OCI-LY7 (cell line): Measurements from ENCODE around the gene CTNNA2.

Experiments used
- EZH2phosphoT487 ChIP-seq: fragments of 200-600 bp; sonication (generic); IDR thresholded peaks from 2 replicates; pipeline ENCODE4 v1.6.1; 2018; ENCODE audit warnings: low read depth, borderline replicate concordance, mild to moderate bottlenecking, mixed run types, antibody characterized with exemption, low read length, moderate library complexity, mixed read lengths
- TF ChIP-seq, protein P1 (sequence below): fragments of 200-600 bp; sonication (generic); conservative IDR thresholded peaks from 2 replicates; pipeline ENCODE4 v1.5.1; 2014; ENCODE audit warnings: mild to moderate bottlenecking, antibody characterized with exemption, low read length, moderate library complexity, mixed read lengths

DNA sequence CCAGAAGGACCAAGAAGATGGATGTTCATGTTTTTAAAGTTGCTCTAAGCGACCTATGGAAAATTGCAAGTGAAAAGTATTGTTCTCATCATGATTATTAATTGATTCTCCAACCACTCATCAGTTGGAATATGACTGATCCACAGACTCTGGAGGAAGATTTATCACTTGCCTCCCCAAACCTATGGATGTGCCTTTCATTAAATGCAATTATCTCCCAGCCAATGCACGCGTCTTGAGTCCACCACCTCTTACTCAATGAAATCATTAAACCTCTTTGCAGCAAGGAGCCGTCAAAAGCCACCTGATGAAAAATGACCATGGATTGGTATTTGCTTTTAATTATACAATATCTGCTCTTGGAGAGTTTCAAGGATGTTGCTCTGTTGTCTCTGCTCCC is 626.1 kb downstream of the CTNNA2 start:
- TF ChIP-seq, protein P1, sequence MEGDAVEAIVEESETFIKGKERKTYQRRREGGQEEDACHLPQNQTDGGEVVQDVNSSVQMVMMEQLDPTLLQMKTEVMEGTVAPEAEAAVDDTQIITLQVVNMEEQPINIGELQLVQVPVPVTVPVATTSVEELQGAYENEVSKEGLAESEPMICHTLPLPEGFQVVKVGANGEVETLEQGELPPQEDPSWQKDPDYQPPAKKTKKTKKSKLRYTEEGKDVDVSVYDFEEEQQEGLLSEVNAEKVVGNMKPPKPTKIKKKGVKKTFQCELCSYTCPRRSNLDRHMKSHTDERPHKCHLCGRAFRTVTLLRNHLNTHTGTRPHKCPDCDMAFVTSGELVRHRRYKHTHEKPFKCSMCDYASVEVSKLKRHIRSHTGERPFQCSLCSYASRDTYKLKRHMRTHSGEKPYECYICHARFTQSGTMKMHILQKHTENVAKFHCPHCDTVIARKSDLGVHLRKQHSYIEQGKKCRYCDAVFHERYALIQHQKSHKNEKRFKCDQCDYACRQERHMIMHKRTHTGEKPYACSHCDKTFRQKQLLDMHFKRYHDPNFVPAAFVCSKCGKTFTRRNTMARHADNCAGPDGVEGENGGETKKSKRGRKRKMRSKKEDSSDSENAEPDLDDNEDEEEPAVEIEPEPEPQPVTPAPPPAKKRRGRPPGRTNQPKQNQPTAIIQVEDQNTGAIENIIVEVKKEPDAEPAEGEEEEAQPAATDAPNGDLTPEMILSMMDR = no peak
- TF ChIP-seq EZH2phosphoT487 = no peak
